DND-41 (cell line): ENCODE data around the gene HOXC11.

Source experiments
- EZH2 ChIP-seq: IDR thresholded peaks from 3 replicates; pipeline ENCODE4 v1.6.1; 2012; ENCODE audit warnings: borderline replicate concordance, low read depth, mild to moderate bottlenecking, moderate library complexity, low read length, inconsistent platforms; ENCODE audit not compliant: severe bottlenecking
- TF ChIP-seq, protein P1 (sequence below): IDR thresholded peaks from 2 replicates; pipeline ENCODE4 v1.5.1; 2012; ENCODE audit warnings: borderline replicate concordance, low read length, moderate library complexity, mild to moderate bottlenecking; ENCODE audit not compliant: poor library complexity, severe bottlenecking; ENCODE audit errors: extremely low read depth

- TF ChIP-seq EZH2: no peak
- TF ChIP-seq, protein P1, sequence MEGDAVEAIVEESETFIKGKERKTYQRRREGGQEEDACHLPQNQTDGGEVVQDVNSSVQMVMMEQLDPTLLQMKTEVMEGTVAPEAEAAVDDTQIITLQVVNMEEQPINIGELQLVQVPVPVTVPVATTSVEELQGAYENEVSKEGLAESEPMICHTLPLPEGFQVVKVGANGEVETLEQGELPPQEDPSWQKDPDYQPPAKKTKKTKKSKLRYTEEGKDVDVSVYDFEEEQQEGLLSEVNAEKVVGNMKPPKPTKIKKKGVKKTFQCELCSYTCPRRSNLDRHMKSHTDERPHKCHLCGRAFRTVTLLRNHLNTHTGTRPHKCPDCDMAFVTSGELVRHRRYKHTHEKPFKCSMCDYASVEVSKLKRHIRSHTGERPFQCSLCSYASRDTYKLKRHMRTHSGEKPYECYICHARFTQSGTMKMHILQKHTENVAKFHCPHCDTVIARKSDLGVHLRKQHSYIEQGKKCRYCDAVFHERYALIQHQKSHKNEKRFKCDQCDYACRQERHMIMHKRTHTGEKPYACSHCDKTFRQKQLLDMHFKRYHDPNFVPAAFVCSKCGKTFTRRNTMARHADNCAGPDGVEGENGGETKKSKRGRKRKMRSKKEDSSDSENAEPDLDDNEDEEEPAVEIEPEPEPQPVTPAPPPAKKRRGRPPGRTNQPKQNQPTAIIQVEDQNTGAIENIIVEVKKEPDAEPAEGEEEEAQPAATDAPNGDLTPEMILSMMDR: no peak
Observed at GRCh38 chr12:53998110-53998899, 25.4 kb downstream of the HOXC11 start.
